NCI-H1417 (cell line): ENCODE results near the gene CSNK2B.
A peak's percentile ranks its signal among the peaks of the same experiment; 100 is the strongest.

Experiments used
- DNase-seq, 3 experiments: peaks; one replicate each; lab custom pipeline; 2025; lab: John Stamatoyannopoulos, UW

Gene CSNK2B

GRCh38 chr6:31636698-31637596, 28.9 kb upstream of the CSNK2B start:
- no peak for DNase-seq

- no peak for DNase-seq
These were observed 26.8 kb upstream of the CSNK2B start for GRCh38 chr6:31639043-31639442.

- no peak for DNase-seq
These were observed 26.4 kb upstream of the CSNK2B start for GRCh38 chr6:31639449-31639861.

- no peak for DNase-seq
These were observed 25.3 kb upstream of the CSNK2B start for GRCh38 chr6:31640612-31641011.

- no peak for DNase-seq
These were observed 24.5 kb upstream of the CSNK2B start for GRCh38 chr6:31641370-31641769.

GRCh38 chr6:31642798-31643570, 22.9 kb upstream of the CSNK2B start:
- no peak for DNase-seq

- DNase-seq: no peak
These were observed 21.9 kb upstream of the CSNK2B start for GRCh38 chr6:31643818-31644454.

- DNase-seq: no peak
These were observed 20.6 kb upstream of the CSNK2B start for GRCh38 chr6:31645325-31645724.

- peak; percentile 61 to 87 (median 65) for DNase-seq
These were observed 14.2 kb upstream of the CSNK2B start for GRCh38 chr6:31651602-31652191.

- no peak for DNase-seq
These were observed 12.8 kb upstream of the CSNK2B start for GRCh38 chr6:31652925-31653724.

GRCh38 chr6:31654574-31655348, 11.1 kb upstream of the CSNK2B start:
- no peak for DNase-seq

GRCh38 chr6:31655349-31656237, 10.3 kb upstream of the CSNK2B start, which contains the start of gene APOM:
TSS of gene APOM (plus strand) at chr6:31655894. CDS start at chr6:31655967, 73 bp downstream.
- DNase-seq: no peak

- DNase-seq: no peak
These were observed 8.3 kb upstream of the CSNK2B start for GRCh38 chr6:31657406-31658157.

GRCh38 chr6:31658158-31658688, 7.7 kb upstream of the CSNK2B start:
- DNase-seq: no peak

GRCh38 chr6:31658983-31659648, 6.8 kb upstream of the CSNK2B start:
- DNase-seq: no peak

- DNase-seq: no peak
These were observed 6.1 kb upstream of the CSNK2B start for GRCh38 chr6:31659649-31660380.
